GM21526 (cell line): ENCODE data around the gene HBG2.
"Not testable (repeated sequence)": the region's sequence is repeated elsewhere in the genome, so short reads cannot be mapped to it uniquely, and the experiment has no call there.

ENCODE experiments used
- ATAC-seq: cut with Tn5 transposase; IDR thresholded peaks from one replicate; pipeline ENCODE4 v1.9.1; 2021; ENCODE audit warnings: moderate library complexity; ENCODE audit not compliant: unreplicated experiment, low FRiP score

The HBG2 gene

GRCh38 chr11:5251746-5252145, 2.8 kb downstream of the HBG2 start:
- no peak for ATAC-seq

GRCh38 chr11:5250543-5251204, 3.9 kb downstream of the HBG2 start:
- ATAC-seq = no peak

GRCh38 chr11:5249807-5250396, 4.7 kb downstream of the HBG2 start, which contains the start of gene HBG1:
TSS of gene HBG1 (minus strand) at chr11:5249857. CDS start at chr11:5249804, 53 bp downstream.
- ATAC-seq = not testable (repeated sequence)

GRCh38 chr11:5248498-5248897, 6.1 kb downstream of the HBG2 start:
- ATAC-seq = not testable (repeated sequence)

- ATAC-seq = no peak
These were observed 6.9 kb downstream of the HBG2 start for GRCh38 chr11:5247472-5248192.

GRCh38 chr11:5246772-5247471, 7.7 kb downstream of the HBG2 start:
- ATAC-seq = no peak

GRCh38 chr11:5245155-5245554, 9.4 kb downstream of the HBG2 start:
- ATAC-seq = no peak

GRCh38 chr11:5243816-5244180, 10.8 kb downstream of the HBG2 start:
- ATAC-seq = no peak

GRCh38 chr11:5242933-5243815, 11.4 kb downstream of the HBG2 start:
- ATAC-seq = no peak

- ATAC-seq = no peak
These were observed 12.4 kb downstream of the HBG2 start for GRCh38 chr11:5242208-5242607.

GRCh38 chr11:5241458-5241857, 13.1 kb downstream of the HBG2 start:
- ATAC-seq = no peak

- no peak for ATAC-seq
These were observed 14.1 kb downstream of the HBG2 start for GRCh38 chr11:5240458-5240857.

GRCh38 chr11:5240056-5240455, 14.5 kb downstream of the HBG2 start:
- no peak for ATAC-seq

GRCh38 chr11:5239046-5239445, 15.5 kb downstream of the HBG2 start:
- no peak for ATAC-seq

GRCh38 chr11:5238486-5238885, 16.1 kb downstream of the HBG2 start:
- no peak for ATAC-seq

GRCh38 chr11:5237420-5237819, 17.2 kb downstream of the HBG2 start:
- no peak for ATAC-seq

- no peak for ATAC-seq
These were observed 19.1 kb downstream of the HBG2 start for GRCh38 chr11:5235364-5236095.

GRCh38 chr11:5234381-5234834, 20.2 kb downstream of the HBG2 start, which contains the start of gene HBD:
TSS of gene HBD (minus strand) at chr11:5234483. CDS start at chr11:5234433, 50 bp downstream.
- ATAC-seq = no peak

GRCh38 chr11:5233307-5233706, 21.3 kb downstream of the HBG2 start:
- ATAC-seq = no peak
